CD4-positive, CD25-positive, alpha-beta regulatory T cell (primary cell): ENCODE data around the gene CCSER1. TPM values are rescaled to one million over a fixed set of nuclear protein-coding genes. Genes with fewer than 3 reads are reported as not detected.
"Not testable (repeated sequence)": the region's sequence is repeated elsewhere in the genome, so short reads cannot be mapped to it uniquely, and the experiment has no call there.

Experiments used
- ATAC-seq, 2 donors: fragments of 150-1000 bp; cut with Tn5 transposase; one replicate each; pipeline ENCODE4 v1.10.0; 2021; ENCODE audit warnings: low read depth in 2 of 2, moderate number of reproducible peaks in 2 of 2, moderate library complexity in 1 of 2
- DNase-seq, 3 donors: peaks; one replicate each; pipeline versions ENCODE4 v3.0.0 to v3.0.0-alpha.2; 2012 to 2022; ENCODE audit warnings: mixed read lengths in 1 of 3
- H3K27ac ChIP-seq: one replicate; pipeline ENCODE4 v1.7.0; 2013; ENCODE audit warnings: mild to moderate bottlenecking, low read length; ENCODE audit not compliant: insufficient read depth, poor library complexity, severe bottlenecking
- H3K27me3 ChIP-seq: one replicate; pipeline ENCODE4 v1.7.0; 2013; ENCODE audit warnings: low read length; ENCODE audit not compliant: control insufficient read depth, insufficient read depth
- H3K36me3 ChIP-seq: one replicate; pipeline ENCODE4 v1.7.0; 2013; ENCODE audit warnings: mild to moderate bottlenecking, low read length, moderate library complexity; ENCODE audit not compliant: control insufficient read depth, insufficient read depth
- H3K4me1 ChIP-seq: 2 replicates; pipeline ENCODE4 v1.7.0; 2013; ENCODE audit warnings: mild to moderate bottlenecking, low read length; ENCODE audit not compliant: insufficient read depth, control insufficient read depth, poor library complexity, severe bottlenecking
- H3K4me3 ChIP-seq: one replicate; pipeline ENCODE4 v1.7.0; 2013; ENCODE audit warnings: low read depth, mild to moderate bottlenecking, low read length, moderate library complexity
- H3K9me3 ChIP-seq, 2 experiments: 1 replicate in 1 of 2; 2 replicates in 1 of 2; pipeline ENCODE4 v1.7.0; 2013; ENCODE audit warnings: low read length in 2 of 2, mild to moderate bottlenecking in 1 of 2, moderate library complexity in 1 of 2; ENCODE audit not compliant: control insufficient read depth in 2 of 2
- H3K27ac Mint-ChIP-seq, 3 donors: one replicate each; pipeline ENCODE4 v1.8.0; 2020 to 2022; ENCODE audit warnings: mild to moderate bottlenecking in 3 of 3, mixed read lengths in 3 of 3, moderate library complexity in 2 of 3
- H3K27me3 Mint-ChIP-seq: one replicate; pipeline ENCODE4 v1.8.0; 2022; ENCODE audit warnings: mild to moderate bottlenecking, mixed read lengths
- H3K36me3 Mint-ChIP-seq: one replicate; pipeline ENCODE4 v1.8.0; 2020; ENCODE audit warnings: mixed read lengths
- H3K4me1 Mint-ChIP-seq, 4 donors: one replicate each; pipeline ENCODE4 v1.8.0; 2020 to 2022; ENCODE audit warnings: mixed read lengths in 4 of 4, mild to moderate bottlenecking in 1 of 4
- H3K4me3 Mint-ChIP-seq, 4 donors: one replicate each; pipeline ENCODE4 v1.8.0; 2020 to 2022; ENCODE audit warnings: mild to moderate bottlenecking in 4 of 4, mixed read lengths in 4 of 4, moderate library complexity in 3 of 4
- H3K9me3 Mint-ChIP-seq, 7 donors: one replicate each; pipeline ENCODE4 v1.8.0; 2020 to 2022; ENCODE audit warnings: mixed read lengths in 7 of 7, mild to moderate bottlenecking in 3 of 7, moderate library complexity in 2 of 7
- polyA plus RNA-seq, 4 donors: library from polyadenylated mRNA; unstranded; fragments of 300-500 nt; fragmentation: Illumina TruSeq; gene quantifications; one replicate each; pipeline ENCODE4 v1.2.3, GENCODE V29; 2021
- total RNA-seq: library from RNA; stranded (reverse); gene quantifications from one replicate; pipeline ENCODE4 v1.2.3, GENCODE V29; 2022

Gene CCSER1
- total and polyA plus RNA-seq, 5 donors from 2014 or later = 0.20 to 0.60 TPM; not detected in 3

DNA sequence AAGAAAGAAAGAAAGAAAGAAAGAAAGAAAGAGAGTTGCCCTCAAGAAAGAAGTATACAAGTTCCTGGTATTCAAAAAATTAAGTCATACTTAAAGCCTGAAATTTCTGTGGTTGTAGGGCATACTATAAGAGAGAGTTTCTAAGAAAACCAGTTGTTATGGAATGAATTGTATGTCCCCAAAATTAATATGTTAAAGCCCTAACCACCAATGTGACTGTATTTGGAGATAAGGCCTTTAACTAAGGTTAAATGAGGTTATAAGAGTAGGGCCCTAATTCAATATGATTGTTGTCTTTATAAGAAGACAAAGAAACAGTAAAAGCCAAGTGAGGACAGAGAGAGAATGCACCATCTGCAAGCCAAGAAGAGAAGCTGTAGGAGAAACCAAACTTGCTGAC, 521.1 kb downstream of the CCSER1 start:
- Mint-ChIP-seq H3K9me3 (peaks cover 2 to 12% (median 8%) of the 10 kb centered on the region in 7 donors), H3K27me3 (no peaks in the 10 kb centered on the region), H3K27ac (no peak overlapping the region), H3K4me3 (no peak overlapping the region), H3K36me3 (no peaks in the 10 kb centered on the region), H3K4me1 (no peaks in the 10 kb centered on the region)
- Histone ChIP-seq H3K4me3 (no peak overlapping the region), H3K4me1 (no peaks in the 10 kb centered on the region), H3K9me3 (peaks cover 0 to 5% of the 10 kb centered on the region in 2 experiments), H3K36me3 (no peaks in the 10 kb centered on the region), H3K27me3 (no peaks in the 10 kb centered on the region), H3K27ac (no peak overlapping the region)
- DNase-seq (no peak), ATAC-seq (no peak)

DNA sequence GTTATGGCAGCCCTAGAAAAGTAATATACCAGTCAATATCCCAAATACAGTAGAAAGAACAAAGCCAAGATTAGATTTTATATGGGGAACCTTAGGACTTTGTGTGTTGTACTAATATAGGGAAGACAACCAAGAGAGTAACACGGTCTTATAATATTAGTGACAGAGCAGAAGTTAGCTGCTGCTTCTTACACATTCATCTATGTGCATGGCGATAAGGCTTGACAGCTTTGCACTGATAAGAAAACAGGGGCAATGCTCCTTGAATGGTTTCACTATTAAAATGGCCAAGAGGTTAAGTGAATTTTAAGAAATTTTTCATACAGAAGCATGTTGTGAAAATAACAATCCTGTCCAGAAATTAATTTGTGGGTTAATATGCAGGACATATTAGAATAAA, 521.6 kb downstream of the CCSER1 start:
- H3K4me1 ChIP-seq = no peaks in the 10 kb centered on the region
- H3K9me3 ChIP-seq = peaks cover 0 to 5% of the 10 kb centered on the region in 2 experiments
- no peaks in the 10 kb centered on the region for H3K4me1 Mint-ChIP-seq
- H3K27ac Mint-ChIP-seq = no peak overlapping the region
- peaks cover 2 to 12% (median 8%) of the 10 kb centered on the region in 7 donors for H3K9me3 Mint-ChIP-seq
- H3K4me3 ChIP-seq = no peak overlapping the region
- H3K27me3 Mint-ChIP-seq = no peaks in the 10 kb centered on the region
- no peaks in the 10 kb centered on the region for H3K27me3 ChIP-seq
- H3K27ac ChIP-seq = no peak overlapping the region
- H3K4me3 Mint-ChIP-seq = no peak overlapping the region
- H3K36me3 Mint-ChIP-seq = no peaks in the 10 kb centered on the region
- no peak for DNase-seq
- ATAC-seq = no peak
- no peaks in the 10 kb centered on the region for H3K36me3 ChIP-seq

DNA sequence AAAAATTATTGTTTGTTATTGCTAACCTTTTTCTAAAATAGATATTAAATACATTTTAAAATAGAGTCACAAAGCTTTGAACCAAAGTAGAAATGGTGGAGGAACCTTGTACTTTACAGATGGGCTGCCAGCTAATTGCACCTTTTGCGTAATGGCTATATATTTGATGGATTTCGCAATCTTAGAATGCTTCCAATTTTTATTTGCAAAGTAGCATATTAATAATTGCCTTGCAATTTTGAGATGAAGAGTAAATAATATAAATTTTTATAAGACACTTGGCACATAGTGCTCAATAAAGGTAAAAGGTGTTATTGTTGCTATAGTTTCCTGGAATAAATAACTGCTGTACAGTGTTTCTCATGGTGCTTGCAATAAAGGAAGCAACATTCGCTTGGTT, 533.5 kb downstream of the CCSER1 start:
- Mint-ChIP-seq H3K27me3 (no peaks in the 10 kb centered on the region), H3K4me1 (no peaks in the 10 kb centered on the region), H3K27ac (no peak overlapping the region), H3K36me3 (no peaks in the 10 kb centered on the region), H3K9me3 (peaks cover 0 to 5% (median 0%) of the 10 kb centered on the region in 7 donors), H3K4me3 (no peak overlapping the region)
- H3K36me3 ChIP-seq = no peaks in the 10 kb centered on the region
- H3K9me3 ChIP-seq = no peaks in the 10 kb centered on the region
- no peak for DNase-seq
- no peak for ATAC-seq
- H3K27ac ChIP-seq = no peak overlapping the region
- no peaks in the 10 kb centered on the region for H3K4me1 ChIP-seq
- no peaks in the 10 kb centered on the region for H3K27me3 ChIP-seq
- no peak overlapping the region for H3K4me3 ChIP-seq

DNA sequence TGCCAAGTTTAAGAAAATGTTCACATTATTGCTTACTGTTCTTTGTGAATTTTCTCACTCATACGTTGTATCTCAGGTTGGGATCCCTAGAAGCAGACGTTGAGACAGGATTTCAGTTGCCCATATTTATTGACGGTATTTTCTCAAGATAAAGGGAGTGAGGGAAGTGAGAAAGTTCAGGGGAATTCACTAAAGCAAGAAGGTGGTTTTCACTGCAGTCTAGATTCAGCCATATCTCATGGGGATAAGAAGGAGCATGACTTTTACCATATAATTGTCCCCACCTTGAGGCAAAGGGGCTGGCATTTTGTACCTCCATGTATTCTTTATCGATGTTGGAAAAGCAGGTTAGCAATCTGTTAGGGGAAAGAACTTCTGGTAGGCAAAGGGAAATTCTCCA, 543.0 kb downstream of the CCSER1 start:
- H3K4me1 ChIP-seq = no peaks in the 10 kb centered on the region
- no peak overlapping the region for H3K4me3 Mint-ChIP-seq
- peaks cover 0 to 2% (median 0%) of the 10 kb centered on the region in 4 donors for H3K4me1 Mint-ChIP-seq
- no peak overlapping the region for H3K27ac ChIP-seq
- peaks cover 0 to 5% of the 10 kb centered on the region in 2 experiments for H3K9me3 ChIP-seq
- no peak overlapping the region for H3K27ac Mint-ChIP-seq
- no peaks in the 10 kb centered on the region for H3K27me3 ChIP-seq
- H3K36me3 ChIP-seq = no peaks in the 10 kb centered on the region
- no peaks in the 10 kb centered on the region for H3K36me3 Mint-ChIP-seq
- DNase-seq = no peak
- no peak overlapping the region for H3K4me3 ChIP-seq
- no peak for ATAC-seq
- H3K27me3 Mint-ChIP-seq = no peaks in the 10 kb centered on the region
- peaks cover 0 to 10% (median 0%) of the 10 kb centered on the region in 7 donors for H3K9me3 Mint-ChIP-seq

DNA sequence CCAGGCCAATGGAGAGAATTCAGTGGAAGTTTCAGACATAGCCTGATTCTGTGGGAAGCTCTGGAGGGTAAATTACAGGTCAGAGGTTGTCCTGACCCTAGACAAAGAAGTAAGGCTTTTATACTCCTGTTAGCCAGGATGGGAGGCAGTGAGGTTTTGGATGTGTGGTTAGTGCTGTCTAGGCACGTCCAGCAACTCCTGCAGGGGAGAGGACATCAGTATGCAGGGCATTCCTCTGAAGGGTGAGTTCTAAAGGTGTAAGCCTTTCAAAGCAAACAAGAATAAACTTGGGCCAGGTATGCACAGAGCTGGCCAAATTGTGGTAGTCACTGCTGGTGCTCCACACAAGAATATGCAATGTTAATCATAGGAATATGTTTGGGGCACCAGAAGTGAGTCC, 562.5 kb downstream of the CCSER1 start:
- no peaks in the 10 kb centered on the region for H3K27me3 Mint-ChIP-seq
- no peaks in the 10 kb centered on the region for H3K4me1 ChIP-seq
- no peaks in the 10 kb centered on the region for H3K27me3 ChIP-seq

DNA sequence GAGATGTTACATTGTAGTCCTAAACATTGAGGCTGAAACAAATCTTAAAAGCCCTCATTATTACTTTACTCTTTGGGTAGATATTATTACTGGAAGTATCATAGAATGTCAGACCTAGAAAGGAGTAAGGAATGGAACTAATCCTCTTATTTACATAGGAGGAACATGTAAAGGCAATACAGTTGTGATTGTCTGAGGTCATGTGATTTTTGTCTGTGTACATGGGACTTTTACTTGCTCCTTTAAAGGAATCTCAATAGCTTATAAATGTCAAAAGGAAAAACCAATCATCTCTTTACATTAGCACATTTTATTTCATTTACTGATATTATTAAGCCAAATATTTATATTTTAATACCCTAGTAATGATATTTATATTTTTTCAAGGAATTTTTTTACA, 568.2 kb downstream of the CCSER1 start:
- Histone ChIP-seq H3K27ac (no peak overlapping the region), H3K4me3 (no peak overlapping the region), H3K9me3 (no peaks in the 10 kb centered on the region), H3K4me1 (no peaks in the 10 kb centered on the region), H3K27me3 (no peaks in the 10 kb centered on the region), H3K36me3 (no peaks in the 10 kb centered on the region)
- ATAC-seq (no peak), DNase-seq (no peak)
- Mint-ChIP-seq H3K27ac (no peak overlapping the region), H3K27me3 (no peaks in the 10 kb centered on the region), H3K9me3 (peaks cover 2 to 19% (median 6%) of the 10 kb centered on the region in 7 donors), H3K4me3 (no peak overlapping the region), H3K36me3 (no peaks in the 10 kb centered on the region), H3K4me1 (no peaks in the 10 kb centered on the region)

More for the DNA sequence above, 562.5 kb downstream of the CCSER1 start:
- H3K36me3 ChIP-seq = no peaks in the 10 kb centered on the region
- H3K9me3 ChIP-seq = no peaks in the 10 kb centered on the region
- no peak overlapping the region for H3K4me3 ChIP-seq
- H3K4me3 Mint-ChIP-seq = no peak overlapping the region
- H3K9me3 Mint-ChIP-seq = peaks cover 0 to 9% (median 2%) of the 10 kb centered on the region in 7 donors
- H3K36me3 Mint-ChIP-seq = no peaks in the 10 kb centered on the region
- H3K4me1 Mint-ChIP-seq = no peaks in the 10 kb centered on the region
- H3K27ac Mint-ChIP-seq = no peak overlapping the region
- ATAC-seq = no peak
- H3K27ac ChIP-seq = no peak overlapping the region
- DNase-seq = no peak

DNA sequence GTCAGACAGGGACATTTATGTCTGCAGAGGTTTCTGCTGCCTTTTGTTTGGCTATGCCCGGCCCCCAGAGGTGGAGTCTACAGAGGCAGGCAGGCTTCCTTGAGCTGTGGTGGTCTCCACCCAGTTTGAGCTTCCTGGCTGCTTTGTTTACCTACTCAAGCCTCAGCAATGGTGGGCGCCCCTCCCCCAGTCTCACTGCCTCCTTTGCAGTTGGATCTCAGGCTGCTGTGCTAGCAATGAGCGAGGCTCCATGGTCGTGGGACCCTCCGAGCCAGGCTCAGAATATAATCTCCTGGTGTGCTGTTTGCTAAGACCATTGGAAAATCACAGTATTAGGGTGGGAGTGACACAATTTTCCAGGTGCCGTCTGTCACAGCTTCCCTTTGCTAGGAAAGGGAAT, 578.3 kb downstream of the CCSER1 start:
- H3K27me3 ChIP-seq, H3K36me3 Mint-ChIP-seq, ATAC-seq, H3K4me3 ChIP-seq, H3K27me3 Mint-ChIP-seq, H3K9me3 ChIP-seq, H3K36me3 ChIP-seq, H3K27ac Mint-ChIP-seq, H3K4me1 Mint-ChIP-seq, H3K4me3 Mint-ChIP-seq, H3K4me1 ChIP-seq, H3K27ac ChIP-seq, DNase-seq: not testable (repeated sequence)
- H3K9me3 Mint-ChIP-seq = peaks cover 0 to 19% (median 11%) of the 10 kb centered on the region in 7 donors

DNA sequence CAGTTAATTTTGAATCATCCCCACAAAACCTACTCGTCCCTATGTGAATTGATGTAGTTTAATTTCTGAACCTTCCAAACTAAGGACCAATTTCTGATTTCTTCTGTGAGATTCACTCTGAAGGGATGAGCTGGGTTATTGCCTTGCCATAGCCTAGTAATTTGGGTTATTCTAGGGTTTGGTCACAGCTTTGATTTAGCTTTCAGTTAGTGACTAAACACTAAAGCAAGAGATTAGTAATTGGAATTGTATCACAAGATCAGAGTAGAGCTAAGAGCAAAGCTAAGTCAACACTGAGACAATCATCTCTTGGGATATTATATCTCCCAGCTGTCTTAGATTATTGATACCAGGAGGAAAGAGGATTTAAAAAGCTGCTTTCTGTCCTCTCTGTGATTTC, 588.0 kb downstream of the CCSER1 start:
- Histone ChIP-seq H3K9me3 (no peaks in the 10 kb centered on the region), H3K4me3 (no peak overlapping the region), H3K27me3 (no peaks in the 10 kb centered on the region), H3K27ac (no peak overlapping the region), H3K36me3 (no peaks in the 10 kb centered on the region), H3K4me1 (no peaks in the 10 kb centered on the region)
- H3K4me3 Mint-ChIP-seq = peak overlapping the region in 1 of 4 donors; percentile 38
- H3K27ac Mint-ChIP-seq = no peak overlapping the region
- DNase-seq (no peak), ATAC-seq (no peak)
- no peaks in the 10 kb centered on the region for H3K36me3 Mint-ChIP-seq
- peaks cover 0 to 8% (median 2%) of the 10 kb centered on the region in 7 donors for H3K9me3 Mint-ChIP-seq
- no peaks in the 10 kb centered on the region for H3K4me1 Mint-ChIP-seq
- no peaks in the 10 kb centered on the region for H3K27me3 Mint-ChIP-seq
